Osteoblast (primary cell): ENCODE data around the gene METTL21A. TPM values are rescaled to one million over a fixed set of nuclear protein-coding genes. Genes with fewer than 3 reads are reported as not detected.

Source experiments
- DNase-seq: peaks from one replicate; pipeline ENCODE4 v3.0.0; 2011; ENCODE audit warnings: low spot score, mixed read lengths; ENCODE audit not compliant: insufficient read length; ENCODE audit errors: missing footprints
- H2AFZ ChIP-seq: 2 replicates; pipeline ENCODE4 v1.6.0; 2011; ENCODE audit warnings: mild to moderate bottlenecking, low read length
- H3K27ac ChIP-seq: 2 replicates; pipeline ENCODE4 v1.5.1; 2011; ENCODE audit warnings: mild to moderate bottlenecking, low read depth, low read length, moderate library complexity
- H3K27me3 ChIP-seq: 2 replicates; pipeline ENCODE4 v1.6.0; 2012; ENCODE audit warnings: mild to moderate bottlenecking, control low read depth, inconsistent platforms, low read length, moderate library complexity; ENCODE audit not compliant: insufficient read depth
- H3K36me3 ChIP-seq: 2 replicates; pipeline ENCODE4 v1.5.1; 2011; ENCODE audit warnings: mild to moderate bottlenecking, low read length, control low read depth, moderate library complexity; ENCODE audit not compliant: insufficient read depth
- H3K4me1 ChIP-seq: 2 replicates; pipeline ENCODE4 v1.5.1; 2011; ENCODE audit warnings: mild to moderate bottlenecking, low read length, control low read depth, moderate library complexity; ENCODE audit not compliant: insufficient read depth
- H3K4me2 ChIP-seq: 2 replicates; pipeline ENCODE4 v1.6.0; 2011; ENCODE audit warnings: mild to moderate bottlenecking, low read length; ENCODE audit not compliant: insufficient read depth
- H3K4me3 ChIP-seq: fragments of 200-600 bp; sonication (generic); 3 replicates; pipeline ENCODE4 v1.5.1; 2012; ENCODE audit warnings: mild to moderate bottlenecking, low read length, inconsistent platforms; ENCODE audit not compliant: insufficient read depth
- H3K79me2 ChIP-seq: 2 replicates; pipeline ENCODE4 v1.6.0; 2012; ENCODE audit warnings: mild to moderate bottlenecking, low read length, control low read depth, inconsistent platforms; ENCODE audit not compliant: insufficient read depth
- H3K9me3 ChIP-seq: 2 replicates; pipeline ENCODE4 v1.5.1; 2011; ENCODE audit warnings: low read depth, low read length, control low read depth
- H4K20me1 ChIP-seq: 2 replicates; pipeline ENCODE4 v1.6.0; 2012; ENCODE audit warnings: mild to moderate bottlenecking, low read length, control low read depth; ENCODE audit not compliant: insufficient read depth
- total RNA-seq: library from RNA; depleted of rRNA; stranded (reverse); fragments of >200 nt; gene quantifications from 2 replicates; pipeline ENCODE4 v1.2.3, GENCODE V29; 2012
- TF ChIP-seq, protein P1 (sequence below): IDR thresholded peaks from 2 replicates; pipeline ENCODE4 v1.5.1; 2011; ENCODE audit warnings: mild to moderate bottlenecking, low read depth, low read length, moderate library complexity; ENCODE audit errors: extremely low read depth

Gene METTL21A
- total RNA-seq, 1 donor = 13.4 TPM

DNA sequence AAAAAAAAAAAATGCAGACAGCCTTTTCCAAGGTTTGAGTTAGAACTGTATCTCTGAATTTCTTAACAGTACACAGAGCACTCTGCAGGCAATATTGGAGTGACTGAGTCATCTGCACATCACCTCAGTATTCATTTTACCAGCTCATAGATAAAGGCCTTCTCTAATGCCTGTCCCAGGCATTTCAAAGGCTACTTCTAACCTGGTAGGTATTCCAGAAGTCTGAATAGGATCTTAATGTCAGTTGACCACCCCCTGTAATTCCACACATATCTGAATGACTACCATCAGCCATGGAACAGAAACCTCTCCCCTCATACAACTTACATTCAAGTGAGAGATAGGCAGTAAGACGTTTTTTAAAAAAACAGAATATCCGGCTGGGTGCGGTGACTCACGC lies 9.0 kb downstream of the METTL21A start:
- no peaks in the 10 kb centered on the region for H3K79me2 ChIP-seq
- no peak overlapping the region for H2AFZ ChIP-seq
- H3K27me3 ChIP-seq = no peaks in the 10 kb centered on the region
- peaks cover 5% of the 10 kb centered on the region for H3K36me3 ChIP-seq
- no peaks in the 10 kb centered on the region for H3K9me3 ChIP-seq
- no peak overlapping the region for H3K4me3 ChIP-seq
- peak; percentile 66 for DNase-seq
- H3K4me1 ChIP-seq = peaks cover 18% of the 10 kb centered on the region
- H4K20me1 ChIP-seq = no peaks in the 10 kb centered on the region
- H3K27ac ChIP-seq = peak overlapping the region; percentile 95
- TF ChIP-seq, protein P1, sequence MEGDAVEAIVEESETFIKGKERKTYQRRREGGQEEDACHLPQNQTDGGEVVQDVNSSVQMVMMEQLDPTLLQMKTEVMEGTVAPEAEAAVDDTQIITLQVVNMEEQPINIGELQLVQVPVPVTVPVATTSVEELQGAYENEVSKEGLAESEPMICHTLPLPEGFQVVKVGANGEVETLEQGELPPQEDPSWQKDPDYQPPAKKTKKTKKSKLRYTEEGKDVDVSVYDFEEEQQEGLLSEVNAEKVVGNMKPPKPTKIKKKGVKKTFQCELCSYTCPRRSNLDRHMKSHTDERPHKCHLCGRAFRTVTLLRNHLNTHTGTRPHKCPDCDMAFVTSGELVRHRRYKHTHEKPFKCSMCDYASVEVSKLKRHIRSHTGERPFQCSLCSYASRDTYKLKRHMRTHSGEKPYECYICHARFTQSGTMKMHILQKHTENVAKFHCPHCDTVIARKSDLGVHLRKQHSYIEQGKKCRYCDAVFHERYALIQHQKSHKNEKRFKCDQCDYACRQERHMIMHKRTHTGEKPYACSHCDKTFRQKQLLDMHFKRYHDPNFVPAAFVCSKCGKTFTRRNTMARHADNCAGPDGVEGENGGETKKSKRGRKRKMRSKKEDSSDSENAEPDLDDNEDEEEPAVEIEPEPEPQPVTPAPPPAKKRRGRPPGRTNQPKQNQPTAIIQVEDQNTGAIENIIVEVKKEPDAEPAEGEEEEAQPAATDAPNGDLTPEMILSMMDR = no peak
- no peak overlapping the region for H3K4me2 ChIP-seq

DNA sequence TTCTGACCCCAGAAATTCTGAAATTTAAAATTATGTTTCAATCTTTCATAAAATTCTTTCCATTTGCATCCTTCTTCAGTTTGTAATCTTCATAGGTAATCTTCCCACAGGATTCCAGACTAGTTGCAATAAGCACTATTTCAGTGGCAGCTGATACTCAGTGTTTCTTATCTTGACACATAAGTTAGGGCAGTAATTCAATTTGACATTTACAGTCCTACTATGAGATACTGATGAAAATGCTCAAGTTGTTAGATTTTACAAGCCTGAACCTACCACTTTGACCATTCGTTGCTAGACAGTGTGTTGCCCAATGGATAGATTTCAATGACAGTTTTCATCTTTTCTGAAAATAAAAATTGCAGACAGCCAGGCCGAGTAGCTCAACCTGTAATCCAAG lies 10.4 kb downstream of the METTL21A start:
- H4K20me1 ChIP-seq = no peaks in the 10 kb centered on the region
- no peak overlapping the region for H3K27ac ChIP-seq
- no peaks in the 10 kb centered on the region for H3K79me2 ChIP-seq

DNA sequence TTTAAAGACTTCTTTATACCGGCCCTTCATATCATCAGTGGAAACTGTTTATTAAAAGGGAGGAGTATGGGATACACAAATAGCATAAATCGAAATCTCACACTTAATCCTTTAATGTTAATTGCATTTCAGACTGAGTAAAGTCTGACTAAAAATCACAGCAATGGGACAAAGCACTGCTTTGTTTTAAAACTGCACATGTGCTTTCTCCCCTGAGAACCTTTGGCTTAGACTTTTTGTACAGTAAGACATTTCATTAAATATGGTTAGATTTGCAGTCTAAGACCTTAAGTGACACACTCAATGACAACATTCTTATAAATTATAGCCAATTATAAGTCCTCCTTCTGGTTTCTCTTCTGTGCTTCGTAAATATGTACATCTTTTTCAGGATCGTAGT lies 12.5 kb downstream of the METTL21A start:
- TF ChIP-seq, protein P1 = no peak
- H3K27me3 ChIP-seq = no peaks in the 10 kb centered on the region
- no peak overlapping the region for H3K4me3 ChIP-seq
- no peaks in the 10 kb centered on the region for H4K20me1 ChIP-seq
- H3K27ac ChIP-seq = no peak overlapping the region
- no peaks in the 10 kb centered on the region for H3K79me2 ChIP-seq
- H3K4me1 ChIP-seq = peaks cover 18% of the 10 kb centered on the region
- H2AFZ ChIP-seq = no peak overlapping the region
- H3K4me2 ChIP-seq = no peak overlapping the region
- peaks cover 5% of the 10 kb centered on the region for H3K36me3 ChIP-seq
- H3K9me3 ChIP-seq = no peaks in the 10 kb centered on the region
- no peak for DNase-seq

More for the DNA sequence above, 10.4 kb downstream of the METTL21A start:
- no peak overlapping the region for H3K4me2 ChIP-seq
- no peak overlapping the region for H2AFZ ChIP-seq
- H3K4me1 ChIP-seq = peaks cover 18% of the 10 kb centered on the region
- H3K27me3 ChIP-seq = no peaks in the 10 kb centered on the region
- DNase-seq = no peak
- H3K9me3 ChIP-seq = no peaks in the 10 kb centered on the region
- TF ChIP-seq, protein P1 = no peak
- H3K36me3 ChIP-seq = peaks cover 5% of the 10 kb centered on the region
- H3K4me3 ChIP-seq = no peak overlapping the region

DNA sequence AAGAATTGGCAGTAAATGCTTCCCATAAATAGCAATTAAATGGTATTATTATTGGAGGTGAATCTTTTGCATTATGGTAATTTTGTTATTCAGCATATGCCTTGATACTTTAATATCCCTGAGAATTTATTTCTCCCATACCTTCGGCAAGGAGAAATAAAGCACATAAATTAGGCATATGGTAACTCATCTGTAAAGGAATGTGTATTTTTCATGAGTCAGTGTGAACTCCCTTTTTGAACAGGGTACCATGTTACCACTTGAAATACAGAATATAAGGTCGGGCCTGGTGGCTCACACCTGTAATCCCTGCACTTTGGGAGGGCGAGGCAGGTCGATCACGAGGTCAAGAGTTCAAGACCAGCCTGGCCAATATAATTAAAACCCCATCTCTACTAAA lies 18.4 kb downstream of the METTL21A start:
- no peak overlapping the region for H3K27ac ChIP-seq
- no peaks in the 10 kb centered on the region for H3K9me3 ChIP-seq
- no peaks in the 10 kb centered on the region for H3K79me2 ChIP-seq
- no peak for DNase-seq
- no peaks in the 10 kb centered on the region for H4K20me1 ChIP-seq
- H2AFZ ChIP-seq = no peak overlapping the region
- no peaks in the 10 kb centered on the region for H3K36me3 ChIP-seq
- no peak overlapping the region for H3K4me2 ChIP-seq
- TF ChIP-seq, protein P1 = no peak
- no peaks in the 10 kb centered on the region for H3K4me1 ChIP-seq
- H3K4me3 ChIP-seq = no peak overlapping the region
- no peaks in the 10 kb centered on the region for H3K27me3 ChIP-seq
